Measurements from ENCODE around the gene RPP25L.

DNA sequence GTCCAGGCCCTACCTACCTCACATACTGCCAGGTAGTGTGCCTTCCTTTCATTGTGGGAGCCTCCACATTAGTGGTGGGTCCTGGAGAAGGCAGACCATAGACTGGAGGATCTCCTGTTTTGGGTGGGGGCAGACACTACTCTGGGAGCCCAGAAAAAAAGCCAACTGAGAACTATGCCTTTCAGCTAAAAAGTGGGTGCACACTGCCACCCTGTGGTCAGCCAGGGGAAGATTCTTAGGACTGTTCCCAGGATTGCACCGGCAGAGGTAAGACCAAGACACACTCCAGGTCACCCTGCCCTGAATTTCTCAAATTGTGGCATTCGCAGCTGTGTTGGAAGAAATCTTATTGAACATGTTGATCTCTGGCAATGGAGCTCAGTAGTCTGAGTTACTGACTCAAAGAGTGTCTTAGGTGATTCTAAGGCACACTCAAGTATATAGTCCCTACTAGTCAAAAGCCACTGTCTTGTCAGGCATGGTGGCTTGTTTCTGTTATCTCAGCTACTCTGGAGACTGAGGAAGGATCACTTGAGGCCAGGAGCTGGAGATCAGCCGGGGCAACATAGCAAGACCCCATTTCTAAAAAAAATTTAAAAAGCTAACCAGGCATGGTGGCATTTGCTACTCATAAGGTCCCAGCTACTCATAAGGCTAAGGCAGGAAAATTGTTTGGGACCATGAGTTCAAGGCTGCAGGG lies 22.1 kb upstream of the RPP25L start:
- TF ChIP-seq EP300 (conservative IDR thresholded peaks at IDR 0.05; ENCODE audit: poor library complexity, severe bottlenecking), result no peak
- TF ChIP-seq CTCF (IDR thresholded peaks at IDR 0.05; ENCODE audit: poor library complexity, severe bottlenecking), result peak; percentile 92
- TF ChIP-seq, protein P1, sequence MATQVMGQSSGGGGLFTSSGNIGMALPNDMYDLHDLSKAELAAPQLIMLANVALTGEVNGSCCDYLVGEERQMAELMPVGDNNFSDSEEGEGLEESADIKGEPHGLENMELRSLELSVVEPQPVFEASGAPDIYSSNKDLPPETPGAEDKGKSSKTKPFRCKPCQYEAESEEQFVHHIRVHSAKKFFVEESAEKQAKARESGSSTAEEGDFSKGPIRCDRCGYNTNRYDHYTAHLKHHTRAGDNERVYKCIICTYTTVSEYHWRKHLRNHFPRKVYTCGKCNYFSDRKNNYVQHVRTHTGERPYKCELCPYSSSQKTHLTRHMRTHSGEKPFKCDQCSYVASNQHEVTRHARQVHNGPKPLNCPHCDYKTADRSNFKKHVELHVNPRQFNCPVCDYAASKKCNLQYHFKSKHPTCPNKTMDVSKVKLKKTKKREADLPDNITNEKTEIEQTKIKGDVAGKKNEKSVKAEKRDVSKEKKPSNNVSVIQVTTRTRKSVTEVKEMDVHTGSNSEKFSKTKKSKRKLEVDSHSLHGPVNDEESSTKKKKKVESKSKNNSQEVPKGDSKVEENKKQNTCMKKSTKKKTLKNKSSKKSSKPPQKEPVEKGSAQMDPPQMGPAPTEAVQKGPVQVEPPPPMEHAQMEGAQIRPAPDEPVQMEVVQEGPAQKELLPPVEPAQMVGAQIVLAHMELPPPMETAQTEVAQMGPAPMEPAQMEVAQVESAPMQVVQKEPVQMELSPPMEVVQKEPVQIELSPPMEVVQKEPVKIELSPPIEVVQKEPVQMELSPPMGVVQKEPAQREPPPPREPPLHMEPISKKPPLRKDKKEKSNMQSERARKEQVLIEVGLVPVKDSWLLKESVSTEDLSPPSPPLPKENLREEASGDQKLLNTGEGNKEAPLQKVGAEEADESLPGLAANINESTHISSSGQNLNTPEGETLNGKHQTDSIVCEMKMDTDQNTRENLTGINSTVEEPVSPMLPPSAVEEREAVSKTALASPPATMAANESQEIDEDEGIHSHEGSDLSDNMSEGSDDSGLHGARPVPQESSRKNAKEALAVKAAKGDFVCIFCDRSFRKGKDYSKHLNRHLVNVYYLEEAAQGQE (IDR thresholded peaks at IDR 0.05; ENCODE audit: borderline replicate concordance), result no peak
- peak; percentile 83 for TF ChIP-seq RAD21 (conservative IDR thresholded peaks at IDR 0.05)
- no peak for TF ChIP-seq EZH2 (IDR thresholded peaks at IDR 0.05; ENCODE audit: borderline replicate concordance, insufficient read depth, low read length, poor library complexity, severe bottlenecking)
- TF ChIP-seq POLR2AphosphoS5 (IDR thresholded peaks at IDR 0.05), result no peak
- no peak for TF ChIP-seq MXI1 (conservative IDR thresholded peaks at IDR 0.05; ENCODE audit: poor library complexity, severe bottlenecking)
